ENCODE data around the gene MTRFR.
"Not testable (repeated sequence)": the region's sequence is repeated elsewhere in the genome, so short reads cannot be mapped to it uniquely, and the experiment has no call there.

Gene MTRFR

GRCh38 chr12:123232807-123233504 is at the start of gene MTRFR, which contains the start of gene MPHOSPH9:
TSS of gene MTRFR (plus strand) at chr12:123233436. CDS start at chr12:123253675, 20,239 bp downstream.
TSS of gene MPHOSPH9 (minus strand) at chr12:123233141. CDS start at chr12:123230364, 2,777 bp downstream.
- peak; percentile 95 to 97 (median 97) for DNase-seq

- no peak for DNase-seq
These were observed 45.6 kb upstream of the MTRFR start for GRCh38 chr12:123187637-123188036.

- no peak for DNase-seq
These were observed 33.3 kb upstream of the MTRFR start for GRCh38 chr12:123199936-123200335.

- DNase-seq, result no peak
These were observed 32.8 kb upstream of the MTRFR start for GRCh38 chr12:123200414-123200813.

GRCh38 chr12:123206794-123207193 is 26.4 kb upstream of the MTRFR start:
- not testable (repeated sequence) for DNase-seq

GRCh38 chr12:123207815-123208214 is 25.4 kb upstream of the MTRFR start:
- not testable (repeated sequence) for DNase-seq

- no peak for DNase-seq
These were observed 10.0 kb upstream of the MTRFR start for GRCh38 chr12:123223241-123223668.

- DNase-seq, result no peak
These were observed 7.8 kb upstream of the MTRFR start for GRCh38 chr12:123225443-123225842.

GRCh38 chr12:123227581-123228258 is 5.5 kb upstream of the MTRFR start:
- DNase-seq, result no peak

- DNase-seq, result no peak
These were observed 4.2 kb upstream of the MTRFR start for GRCh38 chr12:123229051-123229450.

- DNase-seq, result no peak
These were observed 1.3 kb upstream of the MTRFR start for GRCh38 chr12:123231931-123232330.

GRCh38 chr12:123232472-123232806 is 797 bp upstream of the MTRFR start:
- DNase-seq, result no peak

GRCh38 chr12:123233505-123234308 is 471 bp downstream of the MTRFR start:
- DNase-seq, result no peak

GRCh38 chr12:123237646-123238329 is 4.6 kb downstream of the MTRFR start:
- DNase-seq, result peak; percentile 39 to 55 (median 43)

- no peak for DNase-seq
These were observed 5.1 kb downstream of the MTRFR start for GRCh38 chr12:123238330-123238682.

GRCh38 chr12:123238961-123239360 is 5.7 kb downstream of the MTRFR start:
- no peak for DNase-seq

- DNase-seq, result no peak
These were observed 9.1 kb downstream of the MTRFR start for GRCh38 chr12:123242116-123242904.

GRCh38 chr12:123243671-123244262 is 10.5 kb downstream of the MTRFR start:
- DNase-seq, result no peak

- no peak for DNase-seq
These were observed 12.4 kb downstream of the MTRFR start for GRCh38 chr12:123245678-123246077.

GRCh38 chr12:123248129-123248528 is 14.9 kb downstream of the MTRFR start:
- not testable (repeated sequence) for DNase-seq

- DNase-seq, result not testable (repeated sequence)
These were observed 15.9 kb downstream of the MTRFR start for GRCh38 chr12:123248996-123249741.
